ENCODE measurements around the gene CEP128. TPM values are rescaled to one million over a fixed set of nuclear protein-coding genes. Genes with fewer than 3 reads are reported as not detected.

The CEP128 gene
- total RNA-seq, 1 experiment from 2014 or later: 16.4 TPM

DNA sequence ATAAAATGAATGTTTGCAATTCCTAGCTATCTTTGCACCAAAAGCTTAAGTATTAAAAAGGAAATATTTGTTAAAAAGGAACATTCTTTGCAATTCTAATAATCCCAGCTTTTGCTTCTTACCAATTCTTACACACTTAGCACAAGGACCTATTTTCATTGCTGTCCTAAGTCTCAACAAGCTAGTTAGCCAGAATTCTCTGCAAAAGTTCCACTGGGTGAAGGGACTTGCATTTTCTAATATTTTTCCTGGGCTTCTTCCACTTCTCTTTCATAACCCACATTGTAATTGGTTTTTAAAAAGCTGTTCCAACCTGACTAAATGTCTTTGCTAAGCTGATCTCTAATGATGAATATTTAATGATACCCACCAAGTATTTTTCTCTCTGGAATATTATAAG, 422.5 kb downstream of the CEP128 start:
- Histone ChIP-seq H3K9me2 (ENCODE audit: insufficient read depth) (no peaks in the 10 kb centered on the region), H3K4me2 (ENCODE audit: low read length) (no peak overlapping the region), H3K27ac (ENCODE audit: low read depth, low read length) (no peak overlapping the region), H3K79me2 (ENCODE audit: insufficient read depth, low read length) (no peaks in the 10 kb centered on the region), H3K9me3 (ENCODE audit: control insufficient read depth in 1 of 2, insufficient read depth in 1 of 2, low read depth in 1 of 2, low read length in 2 of 2) (no peaks in the 10 kb centered on the region), H3K4me1 (ENCODE audit: control insufficient read depth in 1 of 2, insufficient read depth in 2 of 2, low read length in 2 of 2) (no peaks in the 10 kb centered on the region), H3K9ac (ENCODE audit: low read length) (no peak overlapping the region), H3K4me3 (replicated peaks in 1 of 2; ENCODE audit: low read depth in 1 of 2, low read length in 2 of 2) (no peak overlapping the region), H4K20me1 (ENCODE audit: insufficient read depth) (no peaks in the 10 kb centered on the region), H3K36me3 (ENCODE audit: control insufficient read depth in 1 of 2, insufficient read depth in 2 of 2, low read length in 2 of 2) (no peaks in the 10 kb centered on the region), H3K27me3 (ENCODE audit: insufficient read depth, low read length) (no peaks in the 10 kb centered on the region), H2AFZ (ENCODE audit: low read depth, low read length, poor library complexity, severe bottlenecking) (no peak overlapping the region)
- BruUV-seq (replicated peaks): no TSS peak
- CTCF ChIA-PET: no interaction called here
- intact Hi-C loops (cut with micrococcal nuclease): no loop called here
- RAD21 ChIA-PET (ENCODE audit: low non-redundant PET in 1 of 2, low total read pairs in 2 of 2, uncharacterized antibody in 2 of 2, unreplicated experiment in 2 of 2): no interaction called here
- no peak for ATAC-seq
- no peak for DNase-seq (ENCODE audit: low read depth, low spot score)
- TF ChIP-seq SP1 (IDR thresholded peaks at IDR 0.05; ENCODE audit: low read depth): no peak
- no peak for TF ChIP-seq EGR1 (IDR thresholded peaks at IDR 0.05; ENCODE audit: low read depth)
- POLR2A ChIA-PET: no interaction called here

DNA sequence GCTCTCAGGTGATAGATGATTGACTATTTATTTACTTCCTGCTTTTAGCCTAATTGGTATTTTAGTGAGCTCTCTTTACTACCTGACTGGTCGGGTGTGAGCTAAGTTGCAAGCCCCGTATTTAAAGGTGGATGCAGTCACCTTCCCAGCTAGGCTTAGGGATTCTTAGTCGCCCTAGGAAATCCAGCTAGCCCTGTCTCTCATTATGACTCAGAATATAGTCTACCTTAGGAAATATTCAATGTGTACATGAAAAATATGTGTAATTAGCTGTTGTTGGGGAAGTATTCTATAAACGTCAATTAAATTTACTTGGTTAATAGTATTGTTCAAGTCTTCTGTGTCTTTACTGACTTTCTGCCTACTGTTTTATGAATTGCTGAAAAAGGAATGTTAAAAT, 423.4 kb downstream of the CEP128 start:
- no peak for DNase-seq (ENCODE audit: low read depth, low spot score)
- RAD21 ChIA-PET (ENCODE audit: low non-redundant PET in 1 of 2, low total read pairs in 2 of 2, uncharacterized antibody in 2 of 2, unreplicated experiment in 2 of 2): no interaction called here
- BruUV-seq (replicated peaks): no TSS peak
- Histone ChIP-seq H3K9ac (ENCODE audit: low read length) (no peak overlapping the region), H3K9me3 (ENCODE audit: control insufficient read depth in 1 of 2, insufficient read depth in 1 of 2, low read depth in 1 of 2, low read length in 2 of 2) (no peaks in the 10 kb centered on the region), H3K4me1 (ENCODE audit: control insufficient read depth in 1 of 2, insufficient read depth in 2 of 2, low read length in 2 of 2) (no peaks in the 10 kb centered on the region), H4K20me1 (ENCODE audit: insufficient read depth) (no peaks in the 10 kb centered on the region), H3K4me3 (replicated peaks in 1 of 2; ENCODE audit: low read depth in 1 of 2, low read length in 2 of 2) (no peak overlapping the region), H3K27me3 (ENCODE audit: insufficient read depth, low read length) (no peaks in the 10 kb centered on the region), H3K36me3 (ENCODE audit: control insufficient read depth in 1 of 2, insufficient read depth in 2 of 2, low read length in 2 of 2) (no peaks in the 10 kb centered on the region), H3K27ac (ENCODE audit: low read depth, low read length) (no peak overlapping the region), H3K79me2 (ENCODE audit: insufficient read depth, low read length) (no peaks in the 10 kb centered on the region), H2AFZ (ENCODE audit: low read depth, low read length, poor library complexity, severe bottlenecking) (no peak overlapping the region), H3K9me2 (ENCODE audit: insufficient read depth) (no peaks in the 10 kb centered on the region), H3K4me2 (ENCODE audit: low read length) (no peak overlapping the region)
- ATAC-seq: no peak
- POLR2A ChIA-PET: no interaction called here
- intact Hi-C loops (cut with micrococcal nuclease): no loop called here
- CTCF ChIA-PET: no interaction called here
- TF ChIP-seq FOSL1 (IDR thresholded peaks at IDR 0.05; ENCODE audit: low read depth): no peak
- TF ChIP-seq, protein P1, sequence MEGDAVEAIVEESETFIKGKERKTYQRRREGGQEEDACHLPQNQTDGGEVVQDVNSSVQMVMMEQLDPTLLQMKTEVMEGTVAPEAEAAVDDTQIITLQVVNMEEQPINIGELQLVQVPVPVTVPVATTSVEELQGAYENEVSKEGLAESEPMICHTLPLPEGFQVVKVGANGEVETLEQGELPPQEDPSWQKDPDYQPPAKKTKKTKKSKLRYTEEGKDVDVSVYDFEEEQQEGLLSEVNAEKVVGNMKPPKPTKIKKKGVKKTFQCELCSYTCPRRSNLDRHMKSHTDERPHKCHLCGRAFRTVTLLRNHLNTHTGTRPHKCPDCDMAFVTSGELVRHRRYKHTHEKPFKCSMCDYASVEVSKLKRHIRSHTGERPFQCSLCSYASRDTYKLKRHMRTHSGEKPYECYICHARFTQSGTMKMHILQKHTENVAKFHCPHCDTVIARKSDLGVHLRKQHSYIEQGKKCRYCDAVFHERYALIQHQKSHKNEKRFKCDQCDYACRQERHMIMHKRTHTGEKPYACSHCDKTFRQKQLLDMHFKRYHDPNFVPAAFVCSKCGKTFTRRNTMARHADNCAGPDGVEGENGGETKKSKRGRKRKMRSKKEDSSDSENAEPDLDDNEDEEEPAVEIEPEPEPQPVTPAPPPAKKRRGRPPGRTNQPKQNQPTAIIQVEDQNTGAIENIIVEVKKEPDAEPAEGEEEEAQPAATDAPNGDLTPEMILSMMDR (IDR thresholded peaks at IDR 0.05 in 2 of 3, conservative IDR thresholded peaks at IDR 0.05 in 1 of 3; ENCODE audit: borderline replicate concordance in 1 of 3, insufficient read depth in 1 of 3, low read depth in 2 of 3, low read length in 2 of 3): no peak
- no peak for TF ChIP-seq EZH2phosphoT487 (IDR thresholded peaks at IDR 0.05; ENCODE audit: borderline replicate concordance)
- TF ChIP-seq TCF7L2 (IDR thresholded peaks at IDR 0.05; ENCODE audit: borderline replicate concordance, extremely low read depth, insufficient read depth, insufficient read length): no peak
- TF ChIP-seq YY1 (IDR thresholded peaks at IDR 0.05; ENCODE audit: extremely low read depth, insufficient replicate concordance, low read depth, low read length): no peak
- no peak for TF ChIP-seq POLR2A (IDR thresholded peaks at IDR 0.05; ENCODE audit: borderline replicate concordance, extremely low read depth, insufficient read depth, insufficient read length)
- TF ChIP-seq ZFX (IDR thresholded peaks at IDR 0.05): no peak
- TF ChIP-seq EZH2 (IDR thresholded peaks at IDR 0.05): no peak
- TF ChIP-seq, protein P2, sequence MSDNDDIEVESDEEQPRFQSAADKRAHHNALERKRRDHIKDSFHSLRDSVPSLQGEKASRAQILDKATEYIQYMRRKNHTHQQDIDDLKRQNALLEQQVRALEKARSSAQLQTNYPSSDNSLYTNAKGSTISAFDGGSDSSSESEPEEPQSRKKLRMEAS (IDR thresholded peaks at IDR 0.05): no peak
- no peak for TF ChIP-seq CEBPB (IDR thresholded peaks at IDR 0.05; ENCODE audit: low read depth)
- no peak for TF ChIP-seq ELF1 (IDR thresholded peaks at IDR 0.05; ENCODE audit: borderline replicate concordance, low read depth)
- TF ChIP-seq SRF (IDR thresholded peaks at IDR 0.05; ENCODE audit: low read depth): no peak
- TF ChIP-seq CBX3 (IDR thresholded peaks at IDR 0.05; ENCODE audit: low read depth): no peak
- TF ChIP-seq, protein P3, sequence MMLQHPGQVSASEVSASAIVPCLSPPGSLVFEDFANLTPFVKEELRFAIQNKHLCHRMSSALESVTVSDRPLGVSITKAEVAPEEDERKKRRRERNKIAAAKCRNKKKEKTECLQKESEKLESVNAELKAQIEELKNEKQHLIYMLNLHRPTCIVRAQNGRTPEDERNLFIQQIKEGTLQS (IDR thresholded peaks at IDR 0.05): no peak
- TF ChIP-seq ZNF274 (IDR thresholded peaks at IDR 0.05; ENCODE audit: low read depth, low read length): no peak
- no peak for TF ChIP-seq JUND (IDR thresholded peaks at IDR 0.05)
- no peak for TF ChIP-seq EGR1 (IDR thresholded peaks at IDR 0.05; ENCODE audit: low read depth)
- no peak for TF ChIP-seq SP1 (IDR thresholded peaks at IDR 0.05; ENCODE audit: low read depth)

Measured in HCT116 (cell line).